ENCODE results near the gene NABP2. TPM values are rescaled to one million over a fixed set of nuclear protein-coding genes. Genes with fewer than 3 reads are reported as not detected.

NABP2 gene
- total and polyA plus RNA-seq, 2 of the 4 experiments (the other 2 are of a cell fraction) = 29.2 to 37.4 TPM

- intact Hi-C loops (cut with micrococcal nuclease) = no loop called here
- H3K9me1 ChIP-seq (ENCODE audit: insufficient read depth, low read length) = peaks cover 14% of the 10 kb centered on the region; the same call in 1 of the 2 replicates
- no peak overlapping the region for H3K27ac ChIP-seq (ENCODE audit: insufficient read depth, low read length)
- no peak overlapping the region for H2AFZ ChIP-seq (replicated peaks; ENCODE audit: low read length, poor library complexity)
- no peak overlapping the region for H4K91ac ChIP-seq (ENCODE audit: insufficient read depth, low read depth, low read length)
- peaks cover 44% of the 10 kb centered on the region for H3K36me3 ChIP-seq (ENCODE audit: control insufficient read depth, insufficient read depth, low read length)
- H3K4me3 ChIP-seq (ENCODE audit: insufficient read depth, low read depth, low read length) = no peak overlapping the region
- peaks cover 5% of the 10 kb centered on the region; the same call in 1 of the 2 replicates for H3K4me1 ChIP-seq (ENCODE audit: control insufficient read depth, insufficient read depth, low read length)
- no TSS peak for BruUV-seq (replicated peaks)
- no peak overlapping the region for H3K4ac ChIP-seq (ENCODE audit: low read depth, low read length)
- no peak overlapping the region for H3K23ac ChIP-seq (ENCODE audit: low read depth, low read length)
- H2BK5ac ChIP-seq (ENCODE audit: low read depth, low read length, poor library complexity, severe bottlenecking) = no peak overlapping the region
- peaks cover 5 to 26% of the 10 kb centered on the region in 2 experiments; a peak in 3 of 4 replicates for H3K79me1 ChIP-seq (ENCODE audit: low read depth in 1 of 2, low read length in 2 of 2)
- no peak overlapping the region for H4K8ac ChIP-seq (ENCODE audit: low read depth in 2 of 2, low read length in 2 of 2)
- no peak overlapping the region for H3K14ac ChIP-seq (replicated peaks; ENCODE audit: low read depth, low read length)
- H3K18ac ChIP-seq (ENCODE audit: low read depth, low read length) = no peak overlapping the region
- H4K5ac ChIP-seq (ENCODE audit: low read depth, low read length) = no peak overlapping the region
- ChIA-PET POLR2A (ENCODE audit: unreplicated experiment) (no interaction called here), CTCF (no interaction called here)
- dilution Hi-C loops (cut with HindIII; ENCODE audit: low sequenced_read_pairs, unreplicated experiment) = no loop called here
- no peak for TF ChIP-seq RCOR1 (IDR thresholded peaks at IDR 0.05; ENCODE audit: insufficient replicate concordance, low read length)
- no CpG with 5 or more reads among the region's 11 CpGs for WGBS, 2 experiments (ENCODE audit: extremely low coverage in 2 of 2, insufficient read length in 1 of 2)
- H2AK5ac ChIP-seq (ENCODE audit: low read depth, low read length) = 0 out of 2 replicates have a peak overlapping the region, but pooled peaks have one; percentile 1
- no peak overlapping the region for H2BK20ac ChIP-seq (ENCODE audit: low read depth, low read length)
- H4K20me1 ChIP-seq (ENCODE audit: insufficient read depth, low read length) = peaks cover 19% of the 10 kb centered on the region
- no peaks in the 10 kb centered on the region for H3K9me3 ChIP-seq (ENCODE audit: control insufficient read depth, insufficient read depth, low read length)
- peak overlapping the region; percentile 50 for H2AK9ac ChIP-seq (replicated peaks; ENCODE audit: low read depth, low read length, poor library complexity)
- no peak overlapping the region for H2BK120ac ChIP-seq (ENCODE audit: low read depth, low read length)
- no peak overlapping the region for H3K4me2 ChIP-seq (ENCODE audit: low read depth, low read length)
- H3K56ac ChIP-seq (ENCODE audit: extremely low read depth, insufficient read depth, low read length) = no peak overlapping the region
- H2BK15ac ChIP-seq (ENCODE audit: low read depth, low read length) = no peak overlapping the region
- in situ Hi-C loops (cut with MboI; ENCODE audit: low sequenced_read_pairs) = no loop called here
- DNase-seq (peak; percentile 34), ATAC-seq (ENCODE audit: low read depth) (peak; percentile 70)
- H3K27me3 ChIP-seq (ENCODE audit: control insufficient read depth, insufficient read depth, low read length) = no peaks in the 10 kb centered on the region
- H3K9ac ChIP-seq (ENCODE audit: low read depth, low read length) = no peak overlapping the region
Measured at GRCh38 chr12:56237552-56237951, 13.4 kb downstream of the NABP2 start.
